Fibroblast of pulmonary artery (primary cell): ENCODE measurements around the gene SEMG2.

Experiments used
- DNase-seq: peaks from one replicate; pipeline ENCODE4 v3.0.0-alpha.2; 2010; ENCODE audit warnings: low read depth
- H3K4me3 ChIP-seq: replicated peaks from 2 replicates; pipeline ENCODE4 v1.5.1; 2011; ENCODE audit warnings: low read depth, mild to moderate bottlenecking, control low read depth, low read length, moderate library complexity
- CTCF ChIP-seq: IDR thresholded peaks from 2 replicates; pipeline ENCODE4 v1.5.1; 2011; ENCODE audit warnings: mild to moderate bottlenecking, control low read depth, low read length, inconsistent platforms; ENCODE audit errors: missing control alignments

The SEMG2 gene

GRCh38 chr20:45251884-45252560, 30.8 kb downstream of the SEMG2 start:
- H3K4me3 ChIP-seq, result no peak overlapping the region
- DNase-seq, result no peak
- TF ChIP-seq CTCF, result no peak

- DNase-seq, result no peak
- TF ChIP-seq CTCF, result no peak
- H3K4me3 ChIP-seq, result no peak overlapping the region
These were observed 32.1 kb downstream of the SEMG2 start for GRCh38 chr20:45253261-45253660.

GRCh38 chr20:45254383-45255262, 33.5 kb downstream of the SEMG2 start, which contains the start of gene SLPI:
TSS of gene SLPI (minus strand) at chr20:45254564. CDS start at chr20:45254543, 21 bp downstream.
- H3K4me3 ChIP-seq, result no peak within 1 kb of the TSS
- peak; percentile 56 for DNase-seq
- TF ChIP-seq CTCF, result no peak

GRCh38 chr20:45257161-45257560, 36.0 kb downstream of the SEMG2 start:
- DNase-seq, result no peak
- no peak for TF ChIP-seq CTCF
- H3K4me3 ChIP-seq, result no peak overlapping the region

- no peak for DNase-seq
- H3K4me3 ChIP-seq, result no peak overlapping the region
- TF ChIP-seq CTCF, result no peak
These were observed 36.5 kb downstream of the SEMG2 start for GRCh38 chr20:45257711-45258110.

GRCh38 chr20:45258259-45258658, 37.1 kb downstream of the SEMG2 start:
- DNase-seq, result no peak
- no peak for TF ChIP-seq CTCF
- no peak overlapping the region for H3K4me3 ChIP-seq
